SKM-1 treated with dmso at 0.1 percent for 144 hours (cell line): ENCODE results near the gene PKD1.

ENCODE experiments used
- DNase-seq: peaks from one replicate; lab custom pipeline; 2025; ENCODE audit not compliant: unreplicated experiment; lab: John Stamatoyannopoulos, UW

The PKD1 gene

DNA sequence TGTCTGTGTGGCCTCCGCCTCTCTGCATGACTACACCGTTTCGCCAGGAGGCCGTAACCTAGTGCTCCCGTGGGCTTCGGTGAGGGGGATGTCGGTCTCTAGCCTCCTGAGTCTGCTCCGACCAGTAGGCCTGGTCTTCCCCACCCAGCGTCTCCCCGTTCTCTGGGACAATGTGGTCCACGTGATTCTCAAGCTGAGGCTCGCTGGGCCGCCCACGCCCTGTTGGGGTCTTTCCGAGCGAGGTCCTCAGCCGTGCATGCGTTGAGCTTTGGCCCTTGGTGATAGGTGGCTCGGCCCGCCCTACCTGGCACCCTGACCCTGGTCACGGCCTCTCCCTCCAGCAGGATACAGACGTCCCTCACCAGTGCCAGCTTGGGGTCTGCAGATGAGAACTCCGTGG, 57.0 kb downstream of the PKD1 start:
- no peak for DNase-seq

DNA sequence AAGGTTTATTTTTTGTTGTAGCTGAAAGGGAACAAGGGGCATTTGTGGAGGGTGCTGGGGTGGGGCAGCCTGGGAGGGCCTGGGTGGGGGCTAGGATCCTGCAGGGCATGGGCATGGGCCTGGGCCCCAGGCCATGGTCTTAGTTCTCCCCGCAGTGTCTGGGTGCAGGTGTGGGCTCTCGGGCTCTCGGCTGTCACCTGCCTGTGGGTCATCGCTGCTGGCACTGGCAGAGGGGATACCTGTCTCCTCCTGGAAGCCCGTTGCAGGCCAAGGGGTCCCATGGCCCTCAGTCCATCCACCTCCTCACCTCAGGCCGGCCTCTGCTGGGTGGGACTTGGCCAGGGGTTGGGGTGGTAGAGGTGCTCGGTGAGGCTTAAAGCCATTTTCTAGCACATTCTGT, 57.6 kb downstream of the PKD1 start:
- no peak for DNase-seq

- no peak for DNase-seq
These were observed 58.0 kb downstream of the PKD1 start for GRCh38 chr16:2077696-2078095.

DNA sequence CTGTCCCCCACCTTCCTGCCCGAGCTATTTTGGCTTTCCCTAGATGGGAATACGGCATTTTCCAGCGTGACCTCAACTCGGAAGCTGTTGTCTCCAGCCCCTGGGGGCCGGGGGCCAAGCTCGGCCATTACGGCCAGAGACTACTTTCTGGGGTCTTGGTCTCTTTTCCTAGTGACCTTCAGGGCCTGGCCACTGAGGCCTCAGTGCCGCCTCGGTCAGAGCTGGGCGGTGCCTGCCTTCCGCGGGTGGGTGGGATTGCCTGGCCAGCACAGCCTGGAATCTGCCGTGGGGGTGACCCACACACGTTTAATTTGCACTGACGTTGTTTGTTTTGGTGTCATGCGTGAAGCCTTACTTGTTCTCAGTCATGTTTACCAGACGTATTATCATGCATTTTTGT, 58.7 kb downstream of the PKD1 start:
- DNase-seq: no peak

DNA sequence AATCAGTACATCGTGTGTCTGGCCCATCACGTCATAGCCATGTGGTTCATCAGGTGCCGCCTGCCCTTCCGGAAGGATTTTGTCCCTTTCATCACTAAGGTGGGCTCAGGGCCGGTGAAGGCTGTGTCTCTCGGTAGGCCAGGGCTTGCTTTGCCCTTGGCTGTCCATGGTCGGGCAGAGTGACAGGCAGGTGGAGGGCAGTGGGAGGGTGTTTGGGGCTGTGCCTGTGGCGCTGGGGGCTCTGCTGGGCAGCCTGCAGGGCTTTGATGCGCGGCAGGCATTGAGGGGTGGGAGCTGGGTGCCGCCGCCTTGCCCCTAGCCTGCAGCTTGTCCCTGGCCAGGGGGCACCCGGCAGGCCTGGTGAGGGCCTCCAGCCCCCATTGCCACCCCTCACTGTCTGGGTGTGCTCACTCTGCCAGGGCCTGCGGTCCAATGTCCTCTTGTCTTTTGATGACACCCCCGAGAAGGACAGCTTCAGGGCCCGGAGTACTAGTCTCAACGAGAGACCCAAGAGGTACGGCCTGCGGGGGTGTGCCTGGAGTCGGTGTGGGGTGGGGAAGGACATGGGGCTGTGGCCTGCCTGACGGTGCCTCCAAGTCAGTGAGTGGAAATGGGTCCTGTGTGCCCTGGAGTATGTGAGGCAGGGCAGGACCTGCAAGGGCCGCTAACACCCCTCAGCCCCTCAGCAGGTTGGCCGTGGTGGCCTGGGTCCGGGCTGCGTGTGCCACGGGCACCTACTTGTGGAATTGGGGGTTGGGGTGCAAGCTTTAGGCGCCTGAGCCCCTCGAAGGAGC, 59.4 kb downstream of the PKD1 start:
- no peak for DNase-seq

GRCh38 chr16:2075631-2076030, 60.1 kb downstream of the PKD1 start:
- DNase-seq: no peak

GRCh38 chr16:2074071-2074470, 61.6 kb downstream of the PKD1 start:
- DNase-seq: no peak

DNA sequence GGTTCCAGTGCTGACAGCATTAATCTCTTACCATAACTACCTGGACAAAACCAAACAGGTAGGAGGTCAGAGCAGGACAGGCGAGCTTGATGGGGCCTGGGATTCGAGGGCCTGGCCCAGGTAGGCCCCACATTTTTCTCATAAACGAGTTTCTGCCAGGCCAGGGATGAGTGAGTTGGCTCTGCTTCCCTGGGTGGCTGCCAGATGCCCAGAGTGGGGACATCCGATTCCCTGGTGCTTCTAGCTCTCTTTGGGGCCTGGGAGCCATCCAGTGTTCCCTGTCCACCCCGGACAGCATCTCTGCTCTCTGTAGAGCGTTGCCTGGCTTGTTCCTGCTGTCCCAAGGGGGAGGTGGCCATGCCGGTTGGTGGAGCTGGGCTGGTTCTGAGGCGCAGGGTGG, 62.8 kb downstream of the PKD1 start:
- no peak for DNase-seq

GRCh38 chr16:2071454-2072202, 64.1 kb downstream of the PKD1 start:
- no peak for DNase-seq

DNA sequence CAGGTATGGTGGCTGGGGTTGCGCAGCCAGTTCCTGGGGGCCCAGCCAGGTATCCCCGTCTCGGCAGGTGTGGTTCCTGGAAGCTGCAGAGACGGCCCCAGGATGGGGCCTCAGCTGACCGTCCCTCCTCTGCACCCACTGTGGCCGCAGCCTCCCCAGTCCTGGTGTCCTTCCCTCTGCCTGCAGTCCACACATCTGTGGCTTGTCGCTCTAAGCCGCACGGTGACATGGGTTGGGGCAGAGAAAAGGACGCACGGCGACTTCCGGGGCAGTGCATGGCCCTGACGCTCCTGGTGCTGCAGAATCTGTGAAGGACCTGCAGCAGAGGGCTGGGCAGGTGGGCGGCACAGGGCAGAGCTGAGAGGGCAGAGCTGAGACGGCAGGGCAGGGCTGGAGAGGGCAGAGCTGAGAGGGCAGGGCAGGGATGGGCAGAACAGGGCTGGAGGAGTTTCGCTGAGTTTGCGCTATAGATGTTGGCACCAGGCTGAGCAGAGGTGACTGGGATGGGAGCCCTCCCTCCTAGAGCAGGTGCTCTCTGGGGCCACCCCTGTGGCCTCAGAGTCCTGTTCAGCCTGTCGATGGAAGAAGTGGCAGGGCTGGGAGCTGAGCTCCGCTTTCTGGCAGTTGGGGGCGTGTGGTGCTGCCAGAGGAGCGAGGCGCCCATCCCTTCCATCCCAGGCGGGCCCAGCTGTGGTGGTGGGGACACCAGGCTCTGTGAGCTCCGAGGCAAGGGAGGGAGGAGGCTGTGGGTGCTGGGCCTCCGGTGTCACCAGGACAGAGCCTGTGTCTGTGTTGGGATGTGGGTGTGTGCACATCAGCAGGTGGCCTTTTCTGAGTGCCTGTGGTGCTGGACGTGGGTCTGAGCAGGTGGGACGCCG, 64.9 kb downstream of the PKD1 start:
- no peak for DNase-seq

- no peak for DNase-seq
These were observed 69.6 kb downstream of the PKD1 start for GRCh38 chr16:2066139-2066538.

DNA sequence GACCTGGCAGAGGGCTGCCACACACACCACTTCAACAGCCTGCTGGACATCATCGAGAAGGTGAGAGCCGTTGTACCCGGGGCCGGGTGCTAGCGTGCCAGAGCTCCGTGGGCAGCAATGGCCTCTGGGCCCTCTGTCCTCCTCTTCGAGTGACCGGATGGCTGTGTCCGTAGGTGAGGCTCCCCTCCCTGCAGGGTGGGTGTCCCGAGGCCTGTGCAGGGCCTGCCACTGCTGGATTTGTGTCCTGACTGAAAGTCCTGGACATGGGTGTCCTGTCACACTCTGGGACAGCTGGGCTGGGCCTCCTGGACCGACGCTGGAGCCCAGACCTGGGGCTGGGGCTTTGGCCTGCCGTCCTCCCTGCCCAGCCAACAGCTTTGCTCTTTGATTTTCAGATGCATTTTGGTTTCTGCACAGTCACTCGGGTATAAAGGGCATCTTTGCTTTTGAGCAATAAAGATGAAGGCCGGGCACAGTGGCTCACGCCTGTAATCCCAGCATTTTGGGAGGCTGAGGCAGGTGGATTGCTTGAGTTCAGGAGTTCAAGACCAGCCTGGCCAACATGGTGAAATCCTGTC, 71.2 kb downstream of the PKD1 start:
- DNase-seq: no peak

- no peak for DNase-seq
These were observed 71.8 kb downstream of the PKD1 start for GRCh38 chr16:2063861-2064260.

DNA sequence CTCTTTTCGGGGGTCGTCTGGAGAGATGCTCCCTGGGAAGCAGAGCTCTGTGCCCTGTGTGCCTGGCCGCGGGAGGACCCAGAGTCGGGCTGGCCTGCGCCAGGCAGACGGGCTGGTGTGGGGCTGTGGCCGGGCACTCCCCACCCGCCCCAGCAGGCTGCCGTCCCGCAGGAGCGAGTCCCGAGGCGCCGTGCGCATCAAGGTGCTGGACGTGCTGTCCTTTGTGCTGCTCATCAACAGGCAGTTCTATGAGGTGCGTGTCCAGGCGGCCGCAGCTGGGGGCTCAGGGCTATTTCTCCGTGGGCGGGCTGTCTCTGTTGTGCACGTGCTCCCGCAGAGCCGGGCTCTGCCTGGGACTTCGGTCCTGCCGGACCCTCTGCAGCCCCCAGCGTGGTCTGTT, 72.9 kb downstream of the PKD1 start:
- DNase-seq: no peak

- DNase-seq: no peak
These were observed 74.2 kb downstream of the PKD1 start for GRCh38 chr16:2061526-2061925.

GRCh38 chr16:2061023-2061422, 74.7 kb downstream of the PKD1 start:
- no peak for DNase-seq

DNA sequence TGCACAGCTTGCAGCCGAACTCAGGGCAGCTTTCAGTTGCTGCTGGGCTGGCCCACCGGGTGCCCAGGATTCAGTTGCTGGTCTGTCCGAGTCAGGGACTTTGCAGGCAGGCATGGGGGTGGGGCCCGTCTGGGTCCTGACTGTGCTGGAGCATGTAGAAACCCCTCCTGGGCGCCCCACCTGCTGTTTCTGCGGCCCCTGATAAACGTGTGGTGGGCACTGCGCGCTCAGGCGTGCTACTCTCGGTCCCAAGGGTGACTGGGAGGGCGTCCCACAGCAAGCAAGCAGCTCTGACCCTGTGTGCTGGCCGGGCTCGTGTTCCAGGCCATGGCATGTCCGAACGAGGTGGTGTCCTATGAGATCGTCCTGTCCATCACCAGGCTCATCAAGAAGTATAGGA, 75.4 kb downstream of the PKD1 start:
- DNase-seq: no peak

GRCh38 chr16:2058872-2059271, 76.8 kb downstream of the PKD1 start:
- DNase-seq: no peak

DNA sequence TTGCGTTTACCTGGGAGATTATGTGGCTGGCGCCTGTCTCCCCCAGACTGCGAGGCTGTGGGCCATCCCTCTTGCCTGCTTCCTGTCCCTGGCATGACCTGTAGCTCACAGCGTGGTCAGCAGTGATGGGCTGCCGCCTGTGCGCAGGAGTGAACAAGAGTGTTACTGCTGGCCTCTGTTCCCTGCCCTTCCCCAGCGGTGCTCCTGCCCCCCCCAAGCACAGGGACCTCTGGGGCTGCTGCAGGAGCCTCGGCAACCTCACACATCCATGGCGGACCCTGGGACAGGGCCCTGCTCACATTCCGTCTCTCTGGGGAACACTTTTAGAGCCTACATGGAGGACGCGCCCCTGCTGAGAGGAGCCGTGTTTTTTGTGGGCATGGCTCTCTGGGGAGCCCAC, 77.3 kb downstream of the PKD1 start:
- DNase-seq: no peak

DNA sequence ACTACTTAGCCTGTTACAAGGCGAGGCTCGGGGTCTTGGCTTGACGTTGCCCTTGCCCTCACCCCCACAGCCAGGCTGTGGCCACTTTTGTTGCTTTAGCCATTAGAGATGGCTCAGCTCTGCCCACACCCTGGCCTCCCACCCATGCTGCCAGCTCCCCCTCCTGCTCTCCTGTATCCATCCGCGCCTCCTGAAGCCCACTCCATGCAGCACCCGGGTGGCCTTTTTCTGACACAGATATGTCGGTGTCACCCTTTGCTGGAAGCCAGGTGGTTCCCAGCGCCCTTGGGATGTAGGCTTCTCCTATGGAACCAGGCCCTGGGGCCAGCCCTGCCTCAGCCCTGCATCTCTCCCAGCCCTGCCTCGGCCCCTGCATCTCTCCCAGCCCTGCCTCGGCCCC, 78.3 kb downstream of the PKD1 start:
- DNase-seq: no peak

- DNase-seq: no peak
These were observed 78.9 kb downstream of the PKD1 start for GRCh38 chr16:2056681-2057407.
